Panc1 (cell line): ENCODE results near the gene LHX3.

Experiments
- CTCF ChIP-seq: fragments of 450-650 bp; IDR thresholded peaks from 2 replicates; pipeline ENCODE4 v1.5.1; 2017; ENCODE audit warnings: mild to moderate bottlenecking
- REST ChIP-seq, 2 experiments: IDR thresholded peaks; 2 replicates each; pipeline ENCODE4 v1.6.1; 2011 to 2012; ENCODE audit warnings: low read depth in 2 of 2, control low read depth in 1 of 2, low read length in 1 of 2, mild to moderate bottlenecking in 1 of 2, moderate library complexity in 1 of 2; ENCODE audit not compliant: insufficient read depth in 1 of 2
- TCF7L2 ChIP-seq: IDR thresholded peaks from 2 replicates; pipeline ENCODE4 v1.6.1; 2011; ENCODE audit warnings: mild to moderate bottlenecking, low read depth, low read length, inconsistent platforms

GRCh38 chr9:136187683-136188586 lies 17.0 kb downstream of the LHX3 start:
- TF ChIP-seq CTCF, result no peak
- TF ChIP-seq TCF7L2, result no peak
- TF ChIP-seq REST (IDR thresholded peaks at IDR 0.05; ENCODE audit: insufficient read depth in 1 of 2, low read depth in 2 of 2, low read length in 1 of 2), result no peak
